GM23338 (cell line): Measurements from ENCODE around the gene COA1. TPM values are rescaled to one million over a fixed set of nuclear protein-coding genes. Genes with fewer than 3 reads are reported as not detected.
A peak's percentile ranks its signal among the peaks of the same experiment; 100 is the strongest.

Experiments
- ATAC-seq: fragments of 200-7000 bp; cut with Tn5 transposase; 3 replicates; pipeline ENCODE4 v1.9.1; 2020
- DNase-seq: peaks from one replicate; pipeline ENCODE4 v3.0.0-alpha.2; 2015; ENCODE audit warnings: low spot score
- H2AFZ ChIP-seq: fragments of 200-600 bp; sonication (generic); 2 replicates; pipeline ENCODE4 v1.8.0; 2016; ENCODE audit warnings: antibody characterized with exemption, mild to moderate bottlenecking, moderate library complexity
- H3F3A ChIP-seq: fragments of 200-600 bp; sonication (generic); replicated peaks from 2 replicates; pipeline ENCODE4 v1.8.0; 2017; ENCODE audit warnings: antibody characterized with exemption, mixed run types, low read depth
- H3K27ac ChIP-seq: fragments of 200-600 bp; sonication (generic); 2 replicates; pipeline ENCODE4 v1.6.1; 2016; ENCODE audit warnings: low read depth
- H3K27me3 ChIP-seq: fragments of 200-600 bp; sonication (generic); 2 replicates; pipeline ENCODE4 v1.8.0; 2016; ENCODE audit warnings: mild to moderate bottlenecking, mixed run types, moderate library complexity; ENCODE audit not compliant: insufficient read depth
- H3K36me3 ChIP-seq: fragments of 200-600 bp; sonication (generic); 2 replicates; pipeline ENCODE4 v1.8.0; 2016; ENCODE audit warnings: mild to moderate bottlenecking; ENCODE audit not compliant: insufficient read depth
- H3K4me1 ChIP-seq: fragments of 200-600 bp; sonication (generic); 2 replicates; pipeline ENCODE4 v1.8.0; 2016; ENCODE audit warnings: mild to moderate bottlenecking, moderate library complexity; ENCODE audit not compliant: insufficient read depth
- H3K4me2 ChIP-seq: fragments of 200-600 bp; sonication (generic); 2 replicates; pipeline ENCODE4 v1.7.1; 2017; ENCODE audit warnings: mixed run types
- H3K4me3 ChIP-seq: fragments of 200-600 bp; sonication (generic); 2 replicates; pipeline ENCODE4 v1.6.1; 2016; ENCODE audit warnings: mixed run types
- H3K79me2 ChIP-seq: fragments of 200-600 bp; sonication (generic); replicated peaks from 2 replicates; pipeline ENCODE4 v1.8.0; 2017; ENCODE audit warnings: mild to moderate bottlenecking; ENCODE audit not compliant: insufficient read depth
- H3K9me2 ChIP-seq: fragments of 200-600 bp; sonication (generic); 2 replicates; pipeline ENCODE4 v1.8.0; 2017; ENCODE audit not compliant: insufficient read depth
- H4K20me1 ChIP-seq: fragments of 200-600 bp; sonication (generic); replicated peaks from 2 replicates; pipeline ENCODE4 v1.8.0; 2017; ENCODE audit warnings: mild to moderate bottlenecking; ENCODE audit not compliant: insufficient read depth
- H3K27ac Mint-ChIP-seq: 2 replicates; pipeline ENCODE4 v1.8.0; 2020; ENCODE audit warnings: inconsistent platforms, mild to moderate bottlenecking, moderate library complexity, mixed read lengths
- H3K27me3 Mint-ChIP-seq: 3 replicates; pipeline ENCODE4 v1.8.0; 2022; ENCODE audit warnings: low read depth, mild to moderate bottlenecking, moderate library complexity, mixed read lengths, inconsistent platforms; ENCODE audit not compliant: insufficient read depth, poor library complexity
- H3K36me3 Mint-ChIP-seq: 3 replicates; pipeline ENCODE4 v1.8.0; 2021; ENCODE audit warnings: low read depth, mild to moderate bottlenecking, inconsistent platforms, moderate library complexity, mixed read lengths
- H3K4me1 Mint-ChIP-seq: 3 replicates; pipeline ENCODE4 v1.8.0; 2020; ENCODE audit warnings: mild to moderate bottlenecking, inconsistent platforms, mixed read lengths
- H3K4me3 Mint-ChIP-seq: 3 replicates; pipeline ENCODE4 v1.8.0; 2021; ENCODE audit warnings: moderate library complexity, mild to moderate bottlenecking, inconsistent platforms, mixed read lengths
- H3K9me3 Mint-ChIP-seq: 3 replicates; pipeline ENCODE4 v1.8.0; 2020; ENCODE audit warnings: moderate library complexity, mild to moderate bottlenecking, inconsistent platforms, mixed read lengths
- CTCF ChIP-seq, 2 experiments: fragments of 200-600 bp in 1 of 2; sonication (generic) in 1 of 2; conservative IDR thresholded peaks; 2 replicates each; pipeline versions ENCODE4 v1.5.1 to v1.6.1; 2016 to 2017; ENCODE audit warnings: antibody characterized with exemption in 2 of 2, low read depth in 2 of 2, mild to moderate bottlenecking in 2 of 2, moderate library complexity in 1 of 2
- EZH2phosphoT487 ChIP-seq: fragments of 200-600 bp; sonication (generic); IDR thresholded peaks from one replicate; pipeline ENCODE4 v1.8.1; 2018; ENCODE audit warnings: antibody characterized with exemption; ENCODE audit not compliant: unreplicated experiment
- JUNB ChIP-seq: IDR thresholded peaks from one replicate; pipeline ENCODE4 v1.6.1; 2016; ENCODE audit warnings: antibody characterized with exemption; ENCODE audit not compliant: unreplicated experiment
- STAT1 ChIP-seq: IDR thresholded peaks from one replicate; pipeline ENCODE4 v1.6.1; 2016; ENCODE audit warnings: antibody characterized with exemption; ENCODE audit not compliant: unreplicated experiment
- ZNF331 ChIP-seq: fragments of 250-450 bp; sonication (Bioruptor Pico); IDR thresholded peaks from 2 replicates; pipeline ENCODE4 v1.5.0; 2020; ENCODE audit warnings: low read depth, mild to moderate bottlenecking, moderate library complexity
- polyA plus RNA-seq: library from polyadenylated mRNA; unstranded; fragments of >200 nt; fragmentation: Nextera tagmentation; extraction: Ambion mirVana; gene quantifications from 2 replicates; pipeline ENCODE4 v1.2.1, GENCODE V29; 2016
- total RNA-seq: library from RNA; depleted of rRNA; stranded (reverse); fragments of >200 nt; shearing (Covaris generic); gene quantifications from 2 replicates; pipeline ENCODE4 v1.2.3, GENCODE V29; 2014
- TF ChIP-seq, protein P1 (sequence below): IDR thresholded peaks from one replicate; pipeline ENCODE4 v1.6.1; 2018; ENCODE audit warnings: antibody characterized with exemption; ENCODE audit not compliant: unreplicated experiment

Gene COA1
- total and polyA plus RNA-seq, 2 experiments from 2014 or later = 156 to 158 TPM

DNA sequence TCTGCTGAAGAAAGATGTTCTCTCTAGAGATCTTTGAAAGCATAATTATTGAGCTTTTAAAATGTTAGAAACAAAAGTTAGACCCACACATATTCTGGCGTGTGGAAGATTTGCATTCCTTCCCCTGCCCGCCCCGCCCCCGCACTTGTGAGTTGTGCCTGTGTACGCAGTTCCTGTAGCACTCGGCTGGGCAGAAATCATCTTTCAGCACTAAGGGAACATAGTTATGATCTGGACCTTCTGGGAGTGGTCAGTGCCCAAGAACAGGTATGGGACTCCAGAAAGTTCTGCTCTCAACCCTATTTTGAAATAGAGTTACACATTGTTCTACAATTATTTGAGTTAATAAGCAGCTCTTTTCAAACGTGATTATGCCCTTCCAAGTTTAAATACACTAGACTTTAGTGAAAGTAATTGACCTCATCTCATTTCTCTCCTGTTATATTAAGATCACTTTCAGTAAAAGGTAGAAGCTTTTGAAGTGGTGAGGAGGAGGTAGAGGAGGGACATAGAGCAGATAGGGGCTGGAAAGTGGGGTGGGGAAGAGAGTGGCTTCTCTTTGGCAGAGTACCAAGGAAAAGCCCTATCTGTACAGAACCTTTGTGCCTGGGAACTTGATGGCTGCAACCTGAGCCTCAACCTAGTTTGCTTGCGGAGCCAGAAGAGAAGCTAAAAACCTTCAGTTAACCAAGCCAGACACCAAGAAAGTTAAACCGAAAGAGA is 34.9 kb upstream of the COA1 start:
- no peak overlapping the region for H3K27ac Mint-ChIP-seq

GRCh38 chr7:43763183-43763582 is 33.9 kb upstream of the COA1 start:
- H3K79me2 ChIP-seq = no peaks in the 10 kb centered on the region
- no peaks in the 10 kb centered on the region for H3K9me3 Mint-ChIP-seq
- H3K9me2 ChIP-seq = peaks cover 4% of the 10 kb centered on the region; the same call in 1 of the 2 replicates
- H3K4me1 Mint-ChIP-seq = peaks cover 24% of the 10 kb centered on the region
- peaks cover 17% of the 10 kb centered on the region for H3K27me3 Mint-ChIP-seq
- ATAC-seq = peak; percentile 51
- TF ChIP-seq STAT1 (no peak), CTCF (conservative IDR thresholded peaks at IDR 0.05; ENCODE audit: low read depth in 2 of 2) (peak; percentile 38 to 44), ZNF331 (CRISPR knock-in tag) (no peak)
- no peak overlapping the region for H3K4me3 Mint-ChIP-seq
- peak; percentile 57 for DNase-seq
- no peak overlapping the region for H3K4me3 ChIP-seq
- peaks cover 16% of the 10 kb centered on the region for H3K27me3 ChIP-seq
- peaks cover 22% of the 10 kb centered on the region for H3K4me1 ChIP-seq
- no peak overlapping the region for H3K27ac ChIP-seq
- peak overlapping the region; percentile 60 for H3K4me2 ChIP-seq
- H4K20me1 ChIP-seq = no peaks in the 10 kb centered on the region
- no peak overlapping the region for H2AFZ ChIP-seq
- H3K36me3 Mint-ChIP-seq = no peaks in the 10 kb centered on the region
- 0 out of 2 replicates have a peak, but pooled peaks cover 3% of the 10 kb centered on the region for H3F3A ChIP-seq
- no peaks in the 10 kb centered on the region for H3K36me3 ChIP-seq
- no peak overlapping the region for H3K27ac Mint-ChIP-seq

More for the DNA sequence above, 34.9 kb upstream of the COA1 start:
- Histone ChIP-seq H3K4me2 (peak overlapping the region; percentile 60), H3K27ac (no peak overlapping the region), H3K4me3 (no peak overlapping the region), H4K20me1 (no peaks in the 10 kb centered on the region), H3K36me3 (no peaks in the 10 kb centered on the region), H3F3A (0 out of 2 replicates have a peak, but pooled peaks cover 3% of the 10 kb centered on the region), H3K4me1 (peaks cover 22% of the 10 kb centered on the region), H3K79me2 (no peaks in the 10 kb centered on the region), H3K9me2 (peaks cover 4% of the 10 kb centered on the region; the same call in 1 of the 2 replicates), H3K27me3 (peaks cover 11% of the 10 kb centered on the region), H2AFZ (no peak overlapping the region)
- Mint-ChIP-seq H3K4me1 (peaks cover 24% of the 10 kb centered on the region), H3K4me3 (0 out of 3 replicates have a peak overlapping the region, but pooled peaks have one; percentile 15), H3K36me3 (no peaks in the 10 kb centered on the region), H3K9me3 (no peaks in the 10 kb centered on the region), H3K27me3 (peaks cover 14% of the 10 kb centered on the region)
- ATAC-seq (peak; percentile 19), DNase-seq (no peak)
- no peak for TF ChIP-seq EZH2phosphoT487
- TF ChIP-seq JUNB = no peak
- TF ChIP-seq, protein P1, sequence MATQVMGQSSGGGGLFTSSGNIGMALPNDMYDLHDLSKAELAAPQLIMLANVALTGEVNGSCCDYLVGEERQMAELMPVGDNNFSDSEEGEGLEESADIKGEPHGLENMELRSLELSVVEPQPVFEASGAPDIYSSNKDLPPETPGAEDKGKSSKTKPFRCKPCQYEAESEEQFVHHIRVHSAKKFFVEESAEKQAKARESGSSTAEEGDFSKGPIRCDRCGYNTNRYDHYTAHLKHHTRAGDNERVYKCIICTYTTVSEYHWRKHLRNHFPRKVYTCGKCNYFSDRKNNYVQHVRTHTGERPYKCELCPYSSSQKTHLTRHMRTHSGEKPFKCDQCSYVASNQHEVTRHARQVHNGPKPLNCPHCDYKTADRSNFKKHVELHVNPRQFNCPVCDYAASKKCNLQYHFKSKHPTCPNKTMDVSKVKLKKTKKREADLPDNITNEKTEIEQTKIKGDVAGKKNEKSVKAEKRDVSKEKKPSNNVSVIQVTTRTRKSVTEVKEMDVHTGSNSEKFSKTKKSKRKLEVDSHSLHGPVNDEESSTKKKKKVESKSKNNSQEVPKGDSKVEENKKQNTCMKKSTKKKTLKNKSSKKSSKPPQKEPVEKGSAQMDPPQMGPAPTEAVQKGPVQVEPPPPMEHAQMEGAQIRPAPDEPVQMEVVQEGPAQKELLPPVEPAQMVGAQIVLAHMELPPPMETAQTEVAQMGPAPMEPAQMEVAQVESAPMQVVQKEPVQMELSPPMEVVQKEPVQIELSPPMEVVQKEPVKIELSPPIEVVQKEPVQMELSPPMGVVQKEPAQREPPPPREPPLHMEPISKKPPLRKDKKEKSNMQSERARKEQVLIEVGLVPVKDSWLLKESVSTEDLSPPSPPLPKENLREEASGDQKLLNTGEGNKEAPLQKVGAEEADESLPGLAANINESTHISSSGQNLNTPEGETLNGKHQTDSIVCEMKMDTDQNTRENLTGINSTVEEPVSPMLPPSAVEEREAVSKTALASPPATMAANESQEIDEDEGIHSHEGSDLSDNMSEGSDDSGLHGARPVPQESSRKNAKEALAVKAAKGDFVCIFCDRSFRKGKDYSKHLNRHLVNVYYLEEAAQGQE = no peak
